NB4 (cell line): ENCODE results near the gene TBRG4.
"Not testable (repeated sequence)": the region's sequence is repeated elsewhere in the genome, so short reads cannot be mapped to it uniquely, and the experiment has no call there.

Source experiments
- DNase-seq: peaks from one replicate; pipeline ENCODE4 v3.0.0; 2010; ENCODE audit warnings: low read depth
- H3K4me3 ChIP-seq: one replicate; pipeline ENCODE4 v1.5.1; 2011; ENCODE audit warnings: mild to moderate bottlenecking, low read depth, low read length, moderate library complexity
- CTCF ChIP-seq: IDR thresholded peaks from one replicate; pipeline ENCODE4 v1.5.1; 2012; ENCODE audit warnings: low read depth, low read length
- MAX ChIP-seq: IDR thresholded peaks from 2 replicates; pipeline ENCODE4 v1.6.1; 2011; ENCODE audit warnings: low read depth, low read length
- MYC ChIP-seq: IDR thresholded peaks from 2 replicates; pipeline ENCODE4 v1.6.1; 2011; ENCODE audit warnings: low read depth, low read length
- POLR2A ChIP-seq: IDR thresholded peaks from 2 replicates; pipeline ENCODE4 v1.6.1; 2011; ENCODE audit warnings: mild to moderate bottlenecking; ENCODE audit not compliant: insufficient read length; ENCODE audit errors: extremely low read depth

Gene TBRG4

DNA sequence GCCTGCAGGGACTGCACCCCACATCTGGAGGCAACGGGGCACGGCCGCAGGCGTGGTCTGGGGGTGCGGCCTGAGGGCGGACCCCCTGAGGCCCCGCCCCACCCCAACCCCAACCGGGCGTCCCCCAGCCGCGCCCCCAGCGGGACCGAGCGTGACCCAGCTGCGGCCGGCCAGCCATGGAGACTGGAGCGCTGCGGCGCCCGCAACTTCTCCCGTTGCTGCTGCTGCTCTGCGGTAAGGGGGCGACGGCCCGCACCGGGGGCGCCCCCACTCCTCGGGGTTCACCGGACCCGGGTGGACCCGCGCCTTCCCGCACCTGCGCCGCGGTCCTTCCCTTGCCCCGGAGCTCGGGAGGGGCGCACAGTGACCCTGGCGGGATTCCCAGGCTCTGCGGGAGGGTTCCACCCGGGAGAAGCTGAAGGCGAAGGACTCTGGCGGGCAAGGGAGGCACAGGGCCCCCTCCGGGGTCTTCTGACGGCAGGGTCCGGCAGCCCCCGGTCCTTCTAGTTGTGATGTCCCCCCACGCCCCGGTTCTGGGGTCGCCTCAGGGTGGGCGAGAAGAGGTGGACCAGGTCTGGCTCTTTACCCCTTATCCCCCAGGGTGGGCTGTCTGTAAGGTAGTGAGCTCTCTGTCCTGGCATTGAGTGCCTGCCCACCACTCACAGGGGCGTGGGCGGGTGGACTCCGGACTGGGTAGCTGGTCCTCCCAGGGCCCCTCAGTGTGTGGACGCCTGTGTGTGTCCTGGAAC lies 46.3 kb upstream of the TBRG4 start, which contains the start of gene RAMP3:
Gene RAMP3 (plus strand): TSS at position 139 of the 749 bp plus-strand sequence. CDS start 38 bp downstream, at position 177.
- H3K4me3 ChIP-seq, result no peak within 1 kb of the TSS
- TF ChIP-seq CTCF (no peak), MYC (no peak), MAX (no peak), POLR2A (no peak)
- no peak for DNase-seq

DNA sequence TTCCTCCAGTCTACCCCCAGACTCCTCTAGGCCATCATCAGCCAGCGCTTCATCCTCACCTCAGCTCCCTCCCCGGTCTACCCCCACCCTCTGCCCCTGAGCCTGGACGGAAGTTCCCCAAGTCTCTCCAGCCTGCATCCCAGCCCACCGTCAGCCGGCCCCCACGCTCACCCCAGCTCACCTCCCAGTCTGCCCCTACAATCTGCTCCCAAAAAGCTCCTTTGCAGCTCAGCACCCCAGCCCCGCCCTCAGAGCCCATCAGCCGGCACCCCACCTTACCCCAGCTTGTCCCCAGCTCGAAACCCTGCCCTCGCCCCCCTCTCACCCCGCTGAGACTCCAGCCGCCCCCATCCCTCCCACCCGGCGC lies 45.8 kb upstream of the TBRG4 start:
- no peak for DNase-seq
- no peak overlapping the region for H3K4me3 ChIP-seq
- TF ChIP-seq POLR2A (no peak), CTCF (no peak), MYC (no peak), MAX (no peak)

GRCh38 chr7:45156516-45157272 lies 45.2 kb upstream of the TBRG4 start:
- H3K4me3 ChIP-seq, result no peak overlapping the region
- TF ChIP-seq CTCF (no peak), MYC (no peak), MAX (no peak), POLR2A (no peak)
- DNase-seq, result no peak

DNA sequence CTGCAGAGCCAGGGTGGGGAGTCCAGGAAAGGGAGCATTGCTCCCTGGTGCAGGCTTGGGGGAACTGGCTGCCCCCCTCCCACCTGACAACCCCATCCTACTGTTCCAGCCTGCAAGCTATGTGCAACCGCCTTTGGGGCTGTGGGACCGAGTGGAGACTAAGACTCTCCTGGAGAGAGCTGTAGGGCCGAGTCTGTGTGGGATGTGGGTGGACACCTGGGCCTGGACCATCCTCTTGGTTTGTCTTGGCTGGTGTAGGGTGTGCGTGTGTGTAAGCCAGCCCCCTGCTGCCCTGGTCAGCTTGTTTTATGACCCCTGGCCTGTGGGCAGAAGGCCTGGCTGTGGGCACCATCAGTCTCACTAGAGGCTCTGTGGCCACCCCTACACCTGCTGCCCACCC lies 44.4 kb upstream of the TBRG4 start:
- no peak for DNase-seq
- TF ChIP-seq POLR2A (no peak), MAX (no peak), MYC (no peak), CTCF (no peak)
- H3K4me3 ChIP-seq, result no peak overlapping the region

GRCh38 chr7:45155357-45155900 lies 43.9 kb upstream of the TBRG4 start:
- no peak for DNase-seq
- TF ChIP-seq CTCF (no peak), MYC (no peak), MAX (no peak), POLR2A (no peak)
- no peak overlapping the region for H3K4me3 ChIP-seq

DNA sequence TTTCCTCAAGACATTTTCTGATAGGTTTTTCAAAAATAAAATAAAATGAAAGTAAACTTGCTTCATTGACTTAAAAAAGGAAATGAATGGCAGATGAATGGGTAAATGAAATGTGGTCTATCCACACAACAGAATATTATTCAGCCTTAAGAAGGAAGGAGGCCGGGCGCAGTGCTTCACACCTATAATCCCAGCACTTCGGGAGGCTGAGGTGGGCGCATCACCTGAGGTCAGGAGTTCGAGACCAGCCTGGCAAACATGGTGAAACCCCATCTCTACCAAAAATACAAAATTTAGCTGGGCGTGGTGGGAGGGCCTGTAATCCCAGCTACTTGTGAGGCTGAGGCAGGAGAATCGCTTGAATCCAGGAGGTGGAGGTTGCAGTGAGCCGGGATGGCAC lies 42.4 kb upstream of the TBRG4 start:
- DNase-seq, H3K4me3 ChIP-seq: not testable (repeated sequence)
